GM18867 (cell line): ENCODE results near the gene SPTB.

Experiments
- ATAC-seq: cut with Tn5 transposase; IDR thresholded peaks from one replicate; pipeline ENCODE4 v1.9.1; 2021; ENCODE audit warnings: mild to moderate bottlenecking, moderate library complexity; ENCODE audit not compliant: unreplicated experiment

Gene SPTB

GRCh38 chr14:64792871-64793560 lies 86.7 kb downstream of the SPTB start:
- no peak for ATAC-seq

GRCh38 chr14:64792231-64792630 lies 87.5 kb downstream of the SPTB start:
- no peak for ATAC-seq

- no peak for ATAC-seq
Measured at GRCh38 chr14:64790478-64790877, 89.2 kb downstream of the SPTB start.

- no peak for ATAC-seq
Measured at GRCh38 chr14:64789696-64790095, 90.0 kb downstream of the SPTB start.

- ATAC-seq = no peak
Measured at GRCh38 chr14:64788706-64789105, 91.0 kb downstream of the SPTB start.

GRCh38 chr14:64787619-64788018 lies 92.1 kb downstream of the SPTB start:
- ATAC-seq = no peak

GRCh38 chr14:64786296-64787149 lies 93.2 kb downstream of the SPTB start:
- no peak for ATAC-seq

- no peak for ATAC-seq
Measured at GRCh38 chr14:64784006-64784405, 95.7 kb downstream of the SPTB start.

GRCh38 chr14:64782196-64782595 lies 97.5 kb downstream of the SPTB start:
- no peak for ATAC-seq

- no peak for ATAC-seq
Measured at GRCh38 chr14:64779472-64779871, 100.2 kb downstream of the SPTB start.

- no peak for ATAC-seq
Measured at GRCh38 chr14:64778104-64778754, 101.5 kb downstream of the SPTB start.

- ATAC-seq = no peak
Measured at GRCh38 chr14:64777461-64777860, 102.2 kb downstream of the SPTB start.

- ATAC-seq = no peak
Measured at GRCh38 chr14:64775081-64775777, 104.5 kb downstream of the SPTB start.

GRCh38 chr14:64774272-64774671 lies 105.4 kb downstream of the SPTB start:
- ATAC-seq = no peak

- no peak for ATAC-seq
Measured at GRCh38 chr14:64773577-64773976, 106.1 kb downstream of the SPTB start.

- no peak for ATAC-seq
Measured at GRCh38 chr14:64773046-64773445, 106.7 kb downstream of the SPTB start.

- ATAC-seq = no peak
Measured at GRCh38 chr14:64772397-64772950, 107.2 kb downstream of the SPTB start.

- ATAC-seq = no peak
Measured at GRCh38 chr14:64771161-64771560, 108.5 kb downstream of the SPTB start.

GRCh38 chr14:64770751-64771150 lies 109.0 kb downstream of the SPTB start:
- no peak for ATAC-seq

GRCh38 chr14:64769096-64770020 lies 110.3 kb downstream of the SPTB start:
- ATAC-seq = no peak
